Measurements from ENCODE around the gene STK24.

DNA sequence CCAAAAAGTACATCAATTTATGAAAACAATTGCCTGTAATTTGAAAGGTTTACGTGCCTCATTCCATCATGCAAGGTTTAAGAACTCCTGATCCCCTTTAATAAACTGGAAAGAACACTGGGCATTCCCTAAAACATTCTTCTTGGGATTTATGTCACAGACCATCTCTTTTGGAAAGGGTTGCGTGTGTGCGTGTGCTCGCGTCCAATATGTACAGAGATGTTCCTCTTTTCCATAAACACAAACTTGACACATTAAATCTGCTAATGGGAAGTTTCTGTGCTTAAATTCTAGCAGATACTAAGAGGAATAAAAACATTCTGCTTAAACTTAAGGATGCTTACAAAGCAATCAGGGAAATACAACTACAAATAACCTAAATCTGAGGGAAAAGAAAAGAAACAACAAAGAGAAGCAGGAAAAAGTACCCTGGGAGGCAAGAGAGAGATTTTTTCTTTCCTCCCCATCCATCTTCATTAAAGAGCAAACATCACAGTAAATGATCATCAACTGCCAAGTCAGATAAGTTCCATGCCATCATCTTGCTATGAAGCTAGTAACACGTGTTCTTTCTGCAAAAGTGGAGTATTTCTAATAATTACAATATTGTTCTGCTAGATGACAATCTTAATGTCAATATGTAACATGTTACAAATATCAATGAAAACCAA, 83.7 kb downstream of the STK24 start:
- TF ChIP-seq CTCF (IDR thresholded peaks at IDR 0.05) (no peak), POLR2A (IDR thresholded peaks at IDR 0.05) (no peak), EP300 (IDR thresholded peaks at IDR 0.05) (no peak)

Data from tibial nerve (tissue), 4 donors.